ENCODE measurements around the gene CELSR1.
"Not testable (repeated sequence)": the region's sequence is repeated elsewhere in the genome, so short reads cannot be mapped to it uniquely, and the experiment has no call there.

Gene CELSR1

DNA sequence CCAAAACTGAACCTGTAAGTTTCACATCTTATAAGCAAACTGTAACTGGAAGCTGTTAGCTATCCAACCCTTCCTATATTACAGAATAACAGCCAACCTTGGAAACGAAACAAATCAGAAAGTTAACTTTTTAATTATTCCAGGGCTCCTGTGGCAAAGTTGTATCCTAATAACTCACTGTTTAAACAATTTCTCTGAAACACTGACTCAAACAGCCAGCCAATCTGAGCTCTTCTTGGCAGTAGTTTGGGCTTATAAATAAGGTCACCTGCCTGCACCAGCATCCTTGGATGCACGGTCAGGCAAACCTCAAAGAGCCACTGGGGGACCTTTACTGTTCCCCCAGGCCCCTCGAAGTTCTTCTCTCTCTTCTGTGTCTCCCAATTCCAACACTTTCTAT is 5.0 kb downstream of the CELSR1 start:
- DNase-seq: no peak

DNA sequence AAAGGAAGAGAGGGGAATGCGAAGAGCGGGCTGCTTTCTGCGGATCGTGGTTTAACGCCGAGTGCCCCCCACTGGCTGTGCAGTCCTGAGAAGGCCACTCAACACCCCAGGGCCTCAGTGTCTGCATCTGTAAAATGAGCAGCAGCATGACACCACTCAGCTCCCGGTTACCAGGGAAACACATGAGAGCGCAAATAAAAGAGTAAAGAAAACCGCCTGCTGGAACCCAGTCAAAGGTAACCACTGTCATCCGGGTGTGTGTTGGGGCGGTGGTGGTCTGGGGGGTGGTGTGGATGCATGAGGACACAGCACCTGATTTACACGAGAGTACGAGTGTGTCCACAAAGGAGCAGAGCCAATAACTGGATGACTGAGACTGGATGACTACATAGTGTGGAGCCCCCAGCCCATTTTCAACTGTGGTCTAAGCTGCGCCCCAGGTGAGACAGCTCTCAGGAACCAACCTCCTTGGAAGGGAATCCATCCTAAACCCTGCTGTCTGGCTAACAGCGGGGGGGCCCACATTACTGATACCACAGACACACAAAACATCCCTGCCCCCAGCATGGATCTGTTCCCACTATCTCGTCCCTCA is 5.7 kb downstream of the CELSR1 start:
- DNase-seq: no peak

DNA sequence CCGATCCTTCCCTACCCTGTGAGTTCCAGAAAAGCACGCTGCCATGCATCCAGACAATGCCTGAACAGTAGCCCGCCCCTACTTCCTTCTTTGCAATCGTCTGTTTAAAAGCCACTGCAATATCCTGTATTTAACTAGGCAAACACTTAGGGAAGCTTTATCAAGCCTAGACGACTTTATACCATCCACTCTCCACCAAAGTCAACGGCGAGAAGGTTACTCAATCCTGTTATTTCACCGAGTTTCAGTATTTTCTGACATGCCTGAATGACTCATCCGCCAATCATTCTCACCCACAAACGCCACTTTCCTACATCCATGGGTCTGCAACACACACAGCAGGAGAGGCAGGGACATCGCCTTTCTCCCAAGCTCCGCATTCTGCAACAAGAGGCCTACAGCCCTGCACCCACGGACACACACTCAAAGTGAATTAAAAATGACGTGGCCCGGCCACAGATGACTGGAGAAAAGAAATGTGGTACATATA is 9.3 kb downstream of the CELSR1 start:
- no peak for DNase-seq

DNA sequence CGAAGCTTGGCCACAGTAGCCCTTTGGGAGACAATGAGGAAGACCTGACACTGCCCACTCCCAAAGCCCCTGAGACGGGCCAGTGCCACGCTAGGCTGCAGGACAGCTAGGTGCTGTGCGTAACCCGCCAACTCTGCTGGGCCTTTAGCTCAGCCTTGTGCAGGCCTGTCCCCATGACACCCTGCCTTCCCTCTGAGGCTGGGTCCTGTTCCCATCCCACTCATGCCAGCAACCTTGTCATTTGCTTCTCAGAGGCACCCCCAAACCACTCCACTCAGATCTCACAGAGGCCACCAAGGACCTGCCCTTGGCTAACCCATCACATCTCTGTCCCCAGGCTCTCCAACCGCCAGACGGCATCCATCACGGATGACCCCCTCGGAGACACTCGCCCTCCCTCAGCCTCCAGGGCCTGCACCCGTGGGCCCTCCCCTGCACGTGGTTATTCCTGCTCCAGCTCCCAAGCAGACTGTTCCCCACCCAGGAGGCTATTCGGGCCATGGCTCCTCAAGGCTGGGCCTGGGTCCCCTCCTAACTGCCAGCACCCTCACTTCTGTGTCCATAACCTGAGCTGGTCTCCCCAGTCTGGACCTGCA is 11.1 kb downstream of the CELSR1 start:
- no peak for DNase-seq

DNA sequence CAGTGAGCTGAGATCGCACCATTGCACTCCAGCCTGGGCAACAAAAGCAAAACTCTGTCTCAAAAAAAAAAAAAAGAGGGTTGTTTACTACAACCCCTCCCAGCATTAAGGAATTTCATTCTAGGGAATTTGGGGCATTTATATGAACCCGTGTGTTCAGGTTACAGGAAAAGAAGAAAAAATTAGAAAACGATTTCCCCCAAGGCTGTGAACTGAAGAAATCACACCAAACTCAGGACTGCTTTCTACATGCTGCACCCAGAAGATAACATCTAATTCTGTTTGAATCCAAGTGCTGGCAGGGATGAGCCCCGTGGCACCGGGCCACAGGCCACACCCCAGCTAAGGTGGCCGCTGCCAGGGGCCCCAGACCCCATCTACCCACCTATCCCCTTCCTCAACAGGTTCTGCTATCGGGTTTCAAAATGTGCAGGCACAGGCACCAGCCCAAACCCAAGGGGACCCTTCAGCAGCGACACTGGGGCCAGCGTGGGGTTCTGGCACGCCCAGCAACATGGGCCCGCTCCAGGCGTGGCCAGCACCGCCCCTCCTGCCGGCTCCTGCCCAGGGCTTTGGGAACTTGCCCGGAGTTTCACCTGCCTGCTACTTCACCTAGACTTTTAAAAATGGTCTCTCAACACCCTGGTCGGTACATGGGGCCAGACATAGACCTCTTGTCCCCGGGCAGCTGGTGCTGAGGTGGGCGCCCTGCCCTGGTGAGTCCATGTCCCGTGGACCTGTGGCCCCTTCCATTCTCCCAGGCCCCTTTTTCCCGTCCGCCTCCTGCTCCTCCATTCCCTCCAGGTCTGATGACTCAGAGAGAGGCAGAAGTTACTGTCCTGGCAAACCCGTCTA is 11.8 kb downstream of the CELSR1 start:
- DNase-seq: no peak

DNA sequence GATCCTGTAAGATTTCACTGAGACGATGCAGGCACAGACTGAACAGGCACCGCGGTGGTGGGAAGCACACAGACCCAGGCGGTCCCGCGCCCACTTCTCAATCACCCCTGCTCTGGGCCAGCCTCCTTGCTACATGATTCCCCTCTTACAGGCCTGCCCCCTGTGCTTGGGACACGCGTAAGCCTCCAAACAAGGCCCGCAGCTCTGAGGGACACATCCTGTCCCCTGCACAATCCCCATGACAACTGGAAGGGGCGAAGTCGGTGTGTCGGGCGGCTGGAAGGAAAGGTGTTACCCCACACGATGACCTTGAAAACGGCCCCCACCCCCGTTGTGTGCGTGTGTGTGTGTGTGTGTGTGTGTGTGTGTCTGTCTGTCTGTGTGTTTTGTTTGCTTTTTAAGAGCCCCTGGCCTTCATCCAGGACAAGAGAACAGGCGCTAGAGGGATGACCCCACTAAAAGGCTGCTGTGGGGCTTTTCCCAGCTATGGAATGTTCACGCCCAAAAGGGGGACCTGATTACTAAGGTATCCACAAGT is 13.1 kb downstream of the CELSR1 start:
- no peak for DNase-seq

DNA sequence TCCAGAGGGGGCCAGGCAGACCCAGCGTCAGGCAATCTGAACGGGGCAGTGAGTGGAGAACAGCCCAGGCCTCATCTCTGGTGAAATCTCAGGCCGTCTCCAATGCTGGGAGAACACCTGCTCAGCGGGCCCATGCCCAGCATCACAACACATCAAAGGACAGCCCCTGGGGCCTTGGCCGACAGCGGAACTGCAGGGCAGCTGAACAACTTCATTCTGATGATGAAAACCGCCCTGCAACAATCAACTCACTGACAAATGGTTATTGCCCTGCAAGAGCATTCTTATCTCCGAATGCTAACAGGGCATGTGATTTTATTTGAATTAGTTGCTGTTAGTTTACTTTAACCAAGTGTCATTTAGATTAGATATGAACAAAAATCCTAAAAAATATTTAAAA is 14.6 kb downstream of the CELSR1 start:
- no peak for DNase-seq

DNA sequence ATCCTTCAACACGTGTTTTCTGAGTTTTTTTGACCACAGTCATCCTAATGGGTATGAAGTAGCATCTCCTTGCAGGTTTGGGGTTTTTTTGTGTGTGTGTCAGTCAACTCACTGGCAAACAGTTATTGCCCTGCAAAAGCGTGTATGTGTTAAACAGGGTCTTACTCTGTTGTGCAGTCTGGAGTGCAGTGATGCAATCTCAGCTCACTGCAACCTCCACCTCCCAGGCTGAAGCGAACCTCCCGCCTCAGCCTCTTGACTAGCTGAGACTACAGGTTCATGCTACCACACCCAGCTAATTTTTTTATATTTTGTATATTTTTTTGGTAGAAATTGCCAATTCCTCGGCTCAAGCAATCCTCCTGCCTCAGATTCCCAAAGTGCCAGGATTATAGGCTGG is 15.4 kb downstream of the CELSR1 start:
- no peak for DNase-seq

DNA sequence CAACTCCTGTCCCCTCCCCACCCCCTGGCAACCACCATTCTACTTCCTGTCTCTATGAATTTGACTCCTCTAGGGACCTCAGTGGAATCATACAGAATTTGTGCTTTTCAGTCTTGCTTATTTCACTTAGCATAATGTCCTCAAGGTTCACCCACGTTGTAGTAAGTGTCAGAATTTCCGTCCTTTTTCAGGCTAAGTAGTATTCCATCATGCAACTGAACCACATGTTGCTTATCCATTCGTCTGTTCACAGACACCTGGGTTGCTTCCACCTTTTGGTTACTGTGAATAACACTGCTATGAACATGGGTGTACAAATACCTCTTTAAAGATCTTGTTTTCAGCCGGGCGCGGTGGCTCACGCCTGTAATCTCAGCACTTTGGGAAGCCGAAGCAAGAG is 16.5 kb downstream of the CELSR1 start:
- DNase-seq: no peak

DNA sequence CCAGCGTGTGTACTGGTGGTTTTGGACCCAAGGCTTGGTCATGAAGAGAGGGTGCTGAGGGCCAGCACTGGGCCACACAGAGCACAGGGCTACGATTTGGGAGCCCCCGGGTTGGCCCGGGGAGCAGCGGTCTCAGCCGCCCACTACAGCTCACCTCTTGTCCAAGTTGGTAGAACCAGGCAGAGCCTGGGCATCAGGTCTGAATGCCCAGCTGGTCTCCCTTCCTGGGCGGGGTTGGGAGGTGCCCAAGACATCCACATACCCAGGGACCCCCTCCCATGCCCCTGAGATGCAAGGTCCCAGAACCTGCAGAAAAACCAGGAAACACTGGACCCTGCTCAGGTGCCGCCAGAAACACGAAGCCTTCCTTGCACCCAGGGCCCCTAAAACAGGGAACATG is 18.0 kb downstream of the CELSR1 start:
- DNase-seq: no peak

DNA sequence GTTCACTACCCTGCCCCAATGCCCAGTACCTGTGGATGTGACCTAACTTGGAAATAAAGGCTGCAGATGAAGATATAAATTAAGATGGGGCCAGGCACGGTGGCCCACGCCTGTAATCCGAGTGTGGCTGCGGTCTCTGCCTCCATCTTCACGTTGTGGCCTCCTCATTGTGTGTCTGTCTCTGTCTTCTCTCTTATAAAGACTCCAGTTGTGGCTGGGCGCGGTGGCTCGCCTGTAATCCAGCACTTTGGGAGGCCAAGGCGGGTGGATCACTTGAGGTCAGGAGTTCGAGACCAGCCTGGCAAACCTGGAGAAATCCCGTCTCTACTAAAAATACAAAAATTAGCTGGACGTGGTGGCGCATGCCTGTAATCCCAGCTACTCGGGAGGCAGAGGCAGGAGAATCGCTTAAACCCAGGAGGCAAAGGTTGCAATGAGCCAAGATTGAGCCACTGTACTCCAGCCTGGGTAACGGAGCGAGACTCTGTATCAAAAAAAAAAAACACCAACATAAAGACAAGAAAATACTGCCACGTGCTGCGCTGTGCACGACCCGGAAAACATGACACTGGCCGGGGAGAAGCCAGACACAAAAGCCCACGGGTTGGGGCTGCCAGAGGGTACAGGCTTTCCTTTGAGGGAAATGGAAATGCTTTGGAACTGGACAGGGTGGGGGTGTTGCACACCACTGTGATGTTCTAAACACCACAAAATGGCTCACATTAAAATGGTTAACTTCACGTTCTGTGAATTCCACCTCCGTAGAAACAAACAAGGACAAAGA is 18.7 kb downstream of the CELSR1 start:
- DNase-seq: no peak

DNA sequence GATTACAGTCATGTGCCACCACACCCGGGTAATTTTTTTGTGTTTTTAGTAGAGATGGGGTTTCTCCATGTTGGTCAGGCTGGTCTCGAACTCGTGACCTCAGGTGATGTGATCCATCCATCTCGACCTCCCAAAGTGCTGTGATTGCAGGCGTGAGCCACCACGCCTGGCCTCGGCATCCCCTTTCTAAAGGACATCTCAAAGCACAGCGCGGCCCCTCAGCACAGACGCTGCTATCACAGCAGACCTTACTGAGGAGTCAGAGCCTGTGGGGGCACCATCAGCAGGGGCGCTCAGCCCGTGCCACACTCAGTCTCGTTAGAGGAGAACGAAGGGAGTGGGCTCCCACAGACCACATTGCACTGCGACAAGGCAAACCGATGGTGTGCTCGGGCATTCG is 19.4 kb downstream of the CELSR1 start:
- DNase-seq: no peak

DNA sequence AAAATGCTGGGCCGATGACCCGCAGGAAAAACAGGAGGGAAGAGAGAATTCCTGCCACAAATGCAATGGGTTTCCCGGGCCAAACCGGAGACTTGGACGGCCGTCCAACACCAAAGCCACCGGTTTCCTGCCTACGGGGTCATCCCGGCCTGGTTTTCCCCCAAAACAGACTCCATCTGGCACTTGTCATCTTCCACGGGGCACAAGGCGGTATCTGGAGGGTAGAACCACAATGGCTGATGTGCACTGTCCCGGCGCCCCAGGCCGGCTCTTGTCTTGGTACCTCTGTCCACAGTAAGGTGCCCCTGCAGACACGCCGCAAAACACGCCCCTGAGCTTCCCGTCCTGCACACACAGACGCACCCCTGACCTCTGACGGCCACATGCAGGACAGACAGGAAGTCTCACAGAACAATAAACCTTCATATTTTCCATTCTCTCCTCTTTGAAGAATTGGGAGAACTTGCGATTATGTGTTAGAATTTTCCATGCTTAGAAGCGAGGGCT is 20.1 kb downstream of the CELSR1 start:
- DNase-seq: no peak

DNA sequence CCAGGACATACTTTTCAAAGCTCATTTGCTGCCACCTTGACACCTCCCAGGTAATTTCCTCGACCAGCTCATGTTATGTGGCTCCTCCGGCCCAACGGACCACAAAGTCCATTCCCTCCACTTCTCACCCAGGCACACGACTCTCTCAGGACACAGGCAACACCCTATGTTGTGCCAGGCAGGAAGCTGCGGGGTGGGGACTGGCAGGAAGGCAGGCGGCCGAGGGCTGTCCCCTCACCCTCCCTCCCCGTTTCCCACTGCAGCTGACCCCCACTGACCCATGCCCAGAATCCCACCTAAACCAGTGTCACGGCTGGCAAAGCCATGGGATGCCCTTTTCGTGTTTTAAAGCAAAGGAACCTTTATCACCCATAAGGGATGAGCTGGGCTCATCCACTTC is 20.8 kb downstream of the CELSR1 start:
- no peak for DNase-seq

DNA sequence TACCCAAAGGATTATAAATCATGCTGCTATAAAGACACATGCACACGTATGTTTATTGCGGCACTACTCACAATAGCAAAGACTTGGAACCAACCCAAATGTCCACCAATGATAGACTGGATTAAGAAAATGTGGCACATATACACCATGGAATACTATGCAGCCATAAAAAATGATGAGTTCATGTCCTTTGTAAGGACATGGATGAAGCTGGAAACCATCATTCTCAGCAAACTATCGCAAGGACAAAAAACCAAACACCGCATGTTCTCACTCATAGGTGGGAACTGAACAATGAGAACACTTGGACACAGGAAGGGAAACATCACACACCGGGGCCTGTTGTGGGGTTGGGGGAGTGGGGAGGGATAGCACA is 21.3 kb downstream of the CELSR1 start:
- not testable (repeated sequence) for DNase-seq

DNA sequence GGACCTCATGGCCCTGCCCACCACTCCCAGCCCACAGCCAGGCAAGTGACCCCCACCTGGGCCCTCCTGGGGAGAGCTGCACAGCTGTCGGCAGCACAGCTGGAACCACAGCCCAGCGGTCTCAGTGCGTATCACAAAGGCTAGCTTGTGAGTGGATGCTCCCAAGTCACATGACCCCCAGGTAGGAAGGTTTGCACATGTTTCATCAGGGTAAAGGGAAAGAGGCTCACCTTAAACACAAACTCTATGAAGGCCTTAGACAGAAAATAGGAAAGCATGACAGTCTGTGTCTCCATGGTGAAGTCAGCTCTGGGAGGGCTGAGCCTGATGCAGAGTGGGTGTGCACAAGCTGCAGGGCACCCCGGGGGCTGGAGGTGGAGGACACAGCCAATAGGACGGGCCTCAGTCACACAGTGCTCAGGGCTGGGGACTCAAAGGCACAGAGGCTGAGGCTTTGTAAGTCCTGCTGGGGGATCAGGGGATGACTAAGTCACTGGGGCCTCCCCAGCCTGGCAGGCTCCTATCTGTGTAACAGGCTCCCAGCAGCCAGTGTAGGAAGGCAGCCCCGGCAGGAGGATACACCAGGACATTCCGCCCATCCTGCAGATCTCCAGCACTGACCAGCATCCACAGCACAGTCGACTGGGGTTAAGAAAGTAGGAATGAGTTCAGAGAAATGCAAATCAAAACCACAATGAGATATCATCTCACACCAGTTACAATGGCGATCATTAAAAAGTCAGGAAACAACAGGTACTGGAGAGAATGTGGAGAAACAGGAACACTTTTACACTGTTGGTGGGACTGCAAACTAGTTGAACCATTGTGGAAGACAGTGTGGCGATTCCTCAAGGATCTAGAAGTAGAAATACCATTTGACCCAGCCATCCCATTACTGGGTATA is 22.0 kb downstream of the CELSR1 start:
- DNase-seq: no peak

DNA sequence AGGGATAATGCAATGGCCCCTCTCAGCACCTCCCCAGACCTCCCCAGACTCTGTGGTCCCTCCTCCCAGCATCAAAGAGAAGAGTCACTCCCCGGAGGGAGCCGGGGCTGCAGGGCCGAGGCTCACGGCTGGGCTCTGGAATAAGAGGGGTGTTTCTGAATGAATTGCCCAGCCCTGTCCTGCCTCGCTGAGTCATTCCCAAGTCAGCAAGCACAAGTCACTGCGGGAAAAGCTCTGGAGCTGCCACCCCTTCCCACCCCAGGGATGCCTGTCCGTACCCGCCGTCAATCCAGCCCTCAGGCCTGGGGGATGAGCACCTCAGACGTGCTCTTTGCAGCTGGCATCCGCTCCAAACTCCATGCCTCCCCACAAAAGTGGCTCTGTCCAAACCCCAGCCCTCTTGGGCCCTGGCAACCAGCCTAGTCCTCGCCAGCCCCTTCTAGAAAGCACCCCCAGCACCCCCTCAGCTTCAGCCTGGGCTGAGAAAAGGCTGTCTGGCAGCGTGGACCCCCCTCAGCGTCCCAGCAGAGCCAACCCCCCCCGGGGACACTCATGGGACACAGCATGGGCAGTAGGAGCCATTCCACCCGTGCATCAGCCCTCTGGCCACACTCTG is 22.7 kb downstream of the CELSR1 start:
- DNase-seq: no peak

DNA sequence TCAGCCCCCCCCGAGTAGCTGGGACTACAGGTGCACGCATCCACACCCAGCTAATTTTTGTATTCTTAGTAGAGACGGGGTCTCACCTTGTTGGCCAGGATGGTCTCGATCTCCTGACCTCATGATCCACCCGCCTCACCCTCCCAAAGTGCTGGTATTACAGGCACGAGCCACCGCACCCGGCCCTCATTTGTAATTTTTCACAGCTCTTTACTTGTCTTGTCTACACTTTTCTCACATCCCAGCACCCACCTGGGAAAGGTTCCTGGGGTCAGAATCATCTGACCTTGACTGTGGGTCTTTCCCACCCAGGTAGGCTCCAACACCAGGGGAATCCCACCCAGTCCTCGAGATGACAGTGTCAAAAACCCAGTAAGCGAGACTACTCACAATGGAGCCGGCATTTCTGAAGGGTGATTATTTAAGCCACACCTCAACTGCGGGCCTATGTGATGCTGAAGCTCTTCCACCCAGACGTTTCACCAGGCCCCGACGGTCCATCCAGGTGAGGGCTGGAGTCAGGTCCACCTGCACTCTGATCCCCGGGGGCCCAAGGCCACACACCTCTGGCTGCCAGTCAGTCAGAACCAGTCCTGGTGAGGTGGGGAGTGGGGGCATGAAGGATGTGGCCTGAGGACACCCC is 23.4 kb downstream of the CELSR1 start:
- DNase-seq: no peak

DNA sequence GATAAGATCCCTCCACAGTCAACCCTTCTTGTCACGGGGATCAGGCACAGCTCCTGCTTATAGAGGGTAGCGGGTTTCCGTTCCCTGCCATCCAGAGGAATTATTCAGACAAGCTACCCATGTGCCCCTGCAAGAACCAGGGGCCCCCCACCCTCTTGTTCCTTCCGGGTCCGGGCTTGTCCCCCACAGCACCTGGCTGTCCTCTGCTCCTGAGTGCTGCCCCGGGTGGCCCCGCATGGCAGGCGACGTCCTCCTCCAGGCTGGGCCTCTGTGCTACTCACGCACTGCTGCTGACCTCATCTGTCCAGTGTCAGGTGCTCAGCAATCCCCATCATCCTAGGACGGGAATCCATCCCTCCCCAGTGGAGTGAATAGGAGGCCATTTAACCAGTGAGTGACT is 24.7 kb downstream of the CELSR1 start:
- DNase-seq: no peak

DNA sequence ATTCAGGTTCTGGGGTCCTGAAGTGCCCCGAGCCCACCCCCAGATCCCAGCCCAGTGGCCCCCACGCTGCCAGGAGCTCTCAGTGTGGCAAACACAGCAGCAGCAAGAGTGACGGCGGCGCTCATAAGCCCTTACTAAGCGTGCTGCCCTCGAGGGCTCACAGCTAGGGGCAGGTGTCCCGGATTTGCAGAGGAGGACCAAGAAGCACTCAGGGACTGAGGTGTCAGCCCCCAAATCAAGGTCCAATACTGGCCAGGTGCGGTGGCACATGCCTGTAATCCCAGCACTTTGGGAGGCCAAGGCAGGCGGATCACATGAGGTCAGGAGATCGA is 25.4 kb downstream of the CELSR1 start:
- DNase-seq: no peak

Measured in stimulated activated naive CD4-positive, alpha-beta T cell (primary cell).